Measurements from ENCODE around the gene TTC13.
A peak's percentile ranks its signal among the peaks of the same experiment; 100 is the strongest.

Gene TTC13

GRCh38 chr1:230922620-230923019 is 56.0 kb downstream of the TTC13 start:
- no peak for TF ChIP-seq CTCF (conservative IDR thresholded peaks at IDR 0.05; ENCODE audit: low read depth, low read length)
- no peak for DNase-seq (ENCODE audit: low read depth)

GRCh38 chr1:230919207-230919606 is 59.5 kb downstream of the TTC13 start:
- DNase-seq (ENCODE audit: low read depth), result no peak
- TF ChIP-seq CTCF (conservative IDR thresholded peaks at IDR 0.05; ENCODE audit: low read depth, low read length), result no peak
- H3K4me3 ChIP-seq (ENCODE audit: low read length), result no peak overlapping the region

More at GRCh38 chr1:230922620-230923019, 56.0 kb downstream of the TTC13 start:
- H3K4me3 ChIP-seq (ENCODE audit: low read length), result no peak overlapping the region

- DNase-seq (ENCODE audit: low read depth), result no peak
- no peak overlapping the region for H3K4me3 ChIP-seq (ENCODE audit: low read length)
- peak; percentile 69 for TF ChIP-seq CTCF (conservative IDR thresholded peaks at IDR 0.05; ENCODE audit: low read depth, low read length)
These were observed 61.2 kb downstream of the TTC13 start for GRCh38 chr1:230917284-230918135.

GRCh38 chr1:230916587-230917283 is 61.9 kb downstream of the TTC13 start:
- no peak for TF ChIP-seq CTCF (conservative IDR thresholded peaks at IDR 0.05; ENCODE audit: low read depth, low read length)

GRCh38 chr1:230915078-230915477 is 63.6 kb downstream of the TTC13 start:
- TF ChIP-seq CTCF (conservative IDR thresholded peaks at IDR 0.05; ENCODE audit: low read depth, low read length), result no peak
- no peak for DNase-seq (ENCODE audit: low read depth)
- no peak overlapping the region for H3K4me3 ChIP-seq (ENCODE audit: low read length)

More at GRCh38 chr1:230916587-230917283, 61.9 kb downstream of the TTC13 start:
- H3K4me3 ChIP-seq (ENCODE audit: low read length), result no peak overlapping the region
- no peak for DNase-seq (ENCODE audit: low read depth)

GRCh38 chr1:230913496-230913895 is 65.2 kb downstream of the TTC13 start:
- no peak for TF ChIP-seq CTCF (conservative IDR thresholded peaks at IDR 0.05; ENCODE audit: low read depth, low read length)
- no peak for DNase-seq (ENCODE audit: low read depth)
- H3K4me3 ChIP-seq (ENCODE audit: low read length), result no peak overlapping the region
